Esophagus muscularis mucosa (tissue), 4 donors: ENCODE data around the gene ATP9A.

Source experiments
- EP300 ChIP-seq: sonication (generic); formaldehyde crosslinking; IDR thresholded peaks from one replicate; pipeline ENCODE4 v1.6.1; 2017; ENCODE audit warnings: antibody characterized with exemption
- POLR2A ChIP-seq: fragments of 450-650 bp; IDR thresholded peaks from one replicate; pipeline ENCODE4 v1.6.1; 2017; ENCODE audit warnings: antibody characterized with exemption, moderate library complexity, mild to moderate bottlenecking, low read depth
- POLR2AphosphoS5 ChIP-seq, 2 donors: sonication (generic); formaldehyde crosslinking; IDR thresholded peaks; one replicate each; pipeline ENCODE4 v1.6.1; 2017; ENCODE audit warnings: antibody characterized with exemption in 2 of 2
- TF ChIP-seq, protein P1 (sequence below), 3 experiments: fragments of 200-600 bp in 2 of 3; fragments of 450-650 bp in 1 of 3; sonication (generic) in 2 of 3; IDR thresholded peaks; one replicate each; pipeline ENCODE4 v1.5.1; 2017 to 2019; ENCODE audit warnings: antibody characterized with exemption in 3 of 3, mild to moderate bottlenecking in 2 of 3, moderate library complexity in 1 of 3

DNA sequence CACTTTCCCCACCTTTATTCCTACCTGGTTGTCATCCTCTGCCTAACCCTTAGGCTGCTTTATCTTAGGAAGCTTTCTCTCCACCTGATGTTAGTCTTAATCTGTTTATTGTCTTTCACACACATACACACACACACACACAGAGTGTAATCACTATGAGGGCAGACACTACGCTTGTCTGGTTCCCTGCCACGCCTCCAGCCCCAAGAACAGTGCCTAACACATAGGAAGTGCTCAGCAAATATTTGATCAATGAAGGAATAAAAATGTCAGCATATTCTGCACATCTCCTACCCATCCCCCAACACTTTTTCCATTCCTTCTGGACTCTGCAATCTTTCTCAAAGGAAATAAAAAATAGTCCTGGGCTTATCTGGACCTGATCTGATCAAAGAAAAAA, 174.6 kb downstream of the ATP9A start:
- TF ChIP-seq EP300, result no peak
- TF ChIP-seq, protein P1, sequence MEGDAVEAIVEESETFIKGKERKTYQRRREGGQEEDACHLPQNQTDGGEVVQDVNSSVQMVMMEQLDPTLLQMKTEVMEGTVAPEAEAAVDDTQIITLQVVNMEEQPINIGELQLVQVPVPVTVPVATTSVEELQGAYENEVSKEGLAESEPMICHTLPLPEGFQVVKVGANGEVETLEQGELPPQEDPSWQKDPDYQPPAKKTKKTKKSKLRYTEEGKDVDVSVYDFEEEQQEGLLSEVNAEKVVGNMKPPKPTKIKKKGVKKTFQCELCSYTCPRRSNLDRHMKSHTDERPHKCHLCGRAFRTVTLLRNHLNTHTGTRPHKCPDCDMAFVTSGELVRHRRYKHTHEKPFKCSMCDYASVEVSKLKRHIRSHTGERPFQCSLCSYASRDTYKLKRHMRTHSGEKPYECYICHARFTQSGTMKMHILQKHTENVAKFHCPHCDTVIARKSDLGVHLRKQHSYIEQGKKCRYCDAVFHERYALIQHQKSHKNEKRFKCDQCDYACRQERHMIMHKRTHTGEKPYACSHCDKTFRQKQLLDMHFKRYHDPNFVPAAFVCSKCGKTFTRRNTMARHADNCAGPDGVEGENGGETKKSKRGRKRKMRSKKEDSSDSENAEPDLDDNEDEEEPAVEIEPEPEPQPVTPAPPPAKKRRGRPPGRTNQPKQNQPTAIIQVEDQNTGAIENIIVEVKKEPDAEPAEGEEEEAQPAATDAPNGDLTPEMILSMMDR (IDR thresholded peaks at IDR 0.05), result no peak
- TF ChIP-seq POLR2A, result no peak
- TF ChIP-seq POLR2AphosphoS5 (IDR thresholded peaks at IDR 0.05), result no peak
